ENCODE results near the gene ACADS.

ACADS gene

DNA sequence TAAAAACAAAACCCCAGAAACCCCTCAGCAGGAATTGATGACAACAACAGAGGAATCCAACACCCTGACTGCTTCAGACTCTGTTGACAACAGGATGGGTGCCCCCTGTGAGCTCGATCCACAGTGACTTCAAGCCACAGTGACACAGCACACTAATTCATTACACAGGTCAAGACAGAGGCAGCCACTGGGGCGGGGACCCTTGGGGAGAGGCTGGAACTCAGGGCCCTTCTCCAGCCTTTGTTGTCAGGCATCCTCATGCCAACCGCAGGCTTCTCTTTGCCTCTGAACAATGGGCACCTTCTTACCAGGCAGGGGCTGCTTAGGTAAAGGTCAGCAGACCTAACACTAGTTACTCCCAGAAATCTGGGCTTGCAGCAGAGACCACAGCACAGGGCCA lies 37.6 kb downstream of the ACADS start:
- TF ChIP-seq CTCF (IDR thresholded peaks at IDR 0.05) = no peak
- H3K27ac ChIP-seq = no peak overlapping the region
- H3K9me3 ChIP-seq = no peaks in the 10 kb centered on the region
- H3K4me1 ChIP-seq = peaks cover 0 to 19% (median 9%) of the 10 kb centered on the region in 4 donors
- H3K27me3 ChIP-seq = no peaks in the 10 kb centered on the region
- no peak overlapping the region for H3K4me3 ChIP-seq
- H3K36me3 ChIP-seq = peaks cover 42 to 74% (median 52%) of the 10 kb centered on the region in 3 donors
- intact Hi-C loops (cut with DNase I; ENCODE audit: low total_unique reads) = no loop called here
- no peak for DNase-seq

GRCh38 chr12:120764816-120765215 lies 39.2 kb downstream of the ACADS start:
- H3K27ac ChIP-seq = no peak overlapping the region
- no peak for TF ChIP-seq CTCF (IDR thresholded peaks at IDR 0.05)
- peaks cover 0 to 19% (median 9%) of the 10 kb centered on the region in 4 donors for H3K4me1 ChIP-seq
- intact Hi-C loops (cut with DNase I; ENCODE audit: low total_unique reads) = no loop called here
- DNase-seq = no peak
- no peaks in the 10 kb centered on the region for H3K9me3 ChIP-seq
- H3K4me3 ChIP-seq = no peak overlapping the region
- H3K27me3 ChIP-seq = no peaks in the 10 kb centered on the region
- peaks cover 51 to 83% (median 54%) of the 10 kb centered on the region in 3 donors for H3K36me3 ChIP-seq

GRCh38 chr12:120766566-120766965 lies 40.9 kb downstream of the ACADS start:
- Histone ChIP-seq H3K4me3 (no peak overlapping the region), H3K27me3 (no peaks in the 10 kb centered on the region), H3K27ac (no peak overlapping the region), H3K9me3 (no peaks in the 10 kb centered on the region), H3K4me1 (peaks cover 0 to 10% (median 7%) of the 10 kb centered on the region in 4 donors), H3K36me3 (peaks cover 51 to 67% (median 54%) of the 10 kb centered on the region in 3 donors)
- no peak for DNase-seq
- no peak for TF ChIP-seq CTCF (IDR thresholded peaks at IDR 0.05)
- intact Hi-C loops (cut with DNase I; ENCODE audit: low total_unique reads) = no loop called here

- Histone ChIP-seq H3K9me3 (no peaks in the 10 kb centered on the region), H3K27me3 (no peaks in the 10 kb centered on the region), H3K4me3 (no peak overlapping the region), H3K36me3 (peaks cover 51 to 69% (median 54%) of the 10 kb centered on the region in 3 donors), H3K4me1 (peaks cover 0 to 2% (median 0%) of the 10 kb centered on the region in 4 donors), H3K27ac (no peak overlapping the region)
- intact Hi-C loops (cut with DNase I; ENCODE audit: low total_unique reads) = no loop called here
- no peak for TF ChIP-seq CTCF (IDR thresholded peaks at IDR 0.05)
- no peak for DNase-seq
Observed at GRCh38 chr12:120767071-120768024, 41.7 kb downstream of the ACADS start.

- Histone ChIP-seq H3K4me3 (no peak overlapping the region), H3K27ac (no peak overlapping the region), H3K27me3 (no peaks in the 10 kb centered on the region), H3K9me3 (no peaks in the 10 kb centered on the region), H3K4me1 (no peaks in the 10 kb centered on the region), H3K36me3 (peaks cover 22 to 47% (median 30%) of the 10 kb centered on the region in 3 donors)
- intact Hi-C loops (cut with DNase I; ENCODE audit: low total_unique reads) = no loop called here
- no peak for DNase-seq
- TF ChIP-seq CTCF (IDR thresholded peaks at IDR 0.05) = no peak
Observed at GRCh38 chr12:120771097-120771496, 45.5 kb downstream of the ACADS start.

Measured in tibial artery (tissue), 4 donors.